HepG2 (cell line): ENCODE results near the gene ARHGAP26. TPM values are rescaled to one million over a fixed set of nuclear protein-coding genes. Genes with fewer than 3 reads are reported as not detected.

Source experiments
- ATAC-seq: fragments of 200-7000 bp; cut with Tn5 transposase; 3 replicates; pipeline ENCODE4 v1.9.1; 2020; ENCODE audit warnings: mild to moderate bottlenecking, moderate library complexity
- BruUV-seq: library from RNA; stranded (reverse); fragments of 400-500 nt; replicated peaks from 2 replicates; lab custom pipeline; 2021; lab: Mats Ljungman, UMichigan
- CTCF ChIA-PET: fragments of 300-600 bp; formaldehyde crosslinking; extraction: SDS; loops from one replicate; lab custom pipeline; 2021; ENCODE audit warnings: low total read pairs, inconsistent platforms, low intra/inter-chr PET ratio; lab: Yijun Ruan, JAX
- POLR2A ChIA-PET: fragments of 350-600 bp; sonication (Branson Sonifier 250); formaldehyde crosslinking; loops from one replicate; lab custom pipeline; 2020; ENCODE audit warnings: antibody characterized with exemption, inconsistent platforms; lab: Yijun Ruan, JAX
- DNase-seq: peaks from one replicate; pipeline ENCODE4 v3.0.0-alpha.2; 2015; ENCODE audit warnings: low spot score
- FAIRE-seq: peaks from 3 replicates; lab custom pipeline; 2011; peaks lifted over from hg19 to GRCh38; lab: Jason Lieb, UNC
- H2AFZ ChIP-seq: one replicate; pipeline ENCODE4 v1.6.1; 2011; ENCODE audit warnings: low read length, inconsistent platforms
- H3K27ac ChIP-seq: fragments of 300-600 bp; 3 replicates; pipeline ENCODE4 v1.8.0; 2011; ENCODE audit warnings: mixed run types, mild to moderate bottlenecking, mixed read lengths, low read length, inconsistent platforms; ENCODE audit not compliant: insufficient read depth; ENCODE audit errors: extremely low read length
- H3K27me3 ChIP-seq, 2 experiments: fragments of 200-600 bp in 1 of 2; 2 replicates in 1 of 2; 3 replicates in 1 of 2; pipeline versions ENCODE4 v1.6.0 to v1.8.0; 2011; ENCODE audit warnings: low read length in 2 of 2, mild to moderate bottlenecking in 2 of 2, moderate library complexity in 2 of 2, inconsistent platforms in 1 of 2; ENCODE audit not compliant: insufficient read depth in 2 of 2, control insufficient read depth in 1 of 2
- H3K36me3 ChIP-seq, 2 experiments: fragments of 200-600 bp in 1 of 2; replicated peaks in 1 of 2; 2 replicates in 1 of 2; 3 replicates in 1 of 2; pipeline versions ENCODE4 v1.5.1 to v1.8.0; 2011; ENCODE audit warnings: low read length in 2 of 2, inconsistent platforms in 1 of 2; ENCODE audit not compliant: insufficient read depth in 2 of 2, control insufficient read depth in 1 of 2
- H3K4me1 ChIP-seq: 2 replicates; pipeline ENCODE4 v1.5.1; 2012; ENCODE audit warnings: low read length, inconsistent platforms; ENCODE audit not compliant: insufficient read depth
- H3K4me2 ChIP-seq: 2 replicates; pipeline ENCODE4 v1.6.0; 2011; ENCODE audit warnings: low read depth, low read length, inconsistent platforms
- H3K4me3 ChIP-seq, 3 experiments: fragments of 200-600 bp in 1 of 3; sonication (generic), shearing (Covaris generic) in 1 of 3; replicated peaks in 1 of 3; 2 replicates each; pipeline ENCODE4 v1.5.1; 2011 to 2016; ENCODE audit warnings: low read length in 3 of 3, inconsistent platforms in 2 of 3, low read depth in 2 of 3, mild to moderate bottlenecking in 2 of 3, control low read depth in 1 of 3, mixed read lengths in 1 of 3; ENCODE audit not compliant: insufficient read depth in 1 of 3
- H3K79me2 ChIP-seq: one replicate; pipeline ENCODE4 v1.6.1; 2011; ENCODE audit warnings: low read length, inconsistent platforms; ENCODE audit not compliant: insufficient read depth
- H3K9ac ChIP-seq: 2 replicates; pipeline ENCODE4 v1.6.0; 2011; ENCODE audit warnings: mild to moderate bottlenecking, low read depth, low read length, inconsistent platforms; ENCODE audit not compliant: insufficient read depth
- H3K9me3 ChIP-seq: 2 replicates; pipeline ENCODE4 v1.5.1; 2012; ENCODE audit warnings: mild to moderate bottlenecking, low read length
- H4K20me1 ChIP-seq: 2 replicates; pipeline ENCODE4 v1.6.0; 2011; ENCODE audit warnings: inconsistent platforms, mild to moderate bottlenecking, low read length, moderate library complexity; ENCODE audit not compliant: insufficient read depth
- ATF7 ChIP-seq, 2 experiments: fragments of 450-650 bp in 1 of 2; sonication (generic) in 1 of 2; formaldehyde crosslinking in 1 of 2; IDR thresholded peaks; 2 replicates each; pipeline versions ENCODE4 v1.4.0 to v1.6.1; 2016 to 2020; ENCODE audit warnings: antibody characterized with exemption in 1 of 2, mild to moderate bottlenecking in 1 of 2, missing genetic modification reagents in 1 of 2
- EED ChIP-seq: sonication (generic); formaldehyde crosslinking; IDR thresholded peaks from 2 replicates; pipeline ENCODE4 v1.5.0; 2020; ENCODE audit warnings: mild to moderate bottlenecking, missing genetic modification reagents
- ESRRA ChIP-seq: sonication (generic); formaldehyde crosslinking; IDR thresholded peaks from 2 replicates; pipeline ENCODE4 v1.5.1; 2020; ENCODE audit warnings: mild to moderate bottlenecking, low read depth, missing genetic modification reagents
- GLI4 ChIP-seq: sonication (generic); formaldehyde crosslinking; IDR thresholded peaks from 2 replicates; pipeline ENCODE4 v1.5.1; 2020; ENCODE audit warnings: missing genetic modification reagents, mild to moderate bottlenecking, moderate library complexity, borderline replicate concordance
- HCFC1 ChIP-seq: fragments of 150-350 bp; IDR thresholded peaks from 2 replicates; pipeline ENCODE4 v1.6.1; 2014; ENCODE audit warnings: low read depth, low read length
- HDAC1 ChIP-seq: sonication (generic); formaldehyde crosslinking; IDR thresholded peaks from 2 replicates; pipeline ENCODE4 v1.5.1; 2020; ENCODE audit warnings: mild to moderate bottlenecking, missing genetic modification reagents
- NFE2L1 ChIP-seq: sonication (generic); formaldehyde crosslinking; IDR thresholded peaks from 2 replicates; pipeline ENCODE4 v1.4.0; 2020; ENCODE audit warnings: missing genetic modification reagents, mild to moderate bottlenecking, borderline replicate concordance
- NKX3-1 ChIP-seq: sonication (generic); formaldehyde crosslinking; IDR thresholded peaks from 2 replicates; pipeline ENCODE4 v1.5.0; 2020; ENCODE audit warnings: missing genetic modification reagents
- RAD21 ChIP-seq: fragments of 450-650 bp; formaldehyde crosslinking; IDR thresholded peaks from 2 replicates; pipeline ENCODE4 v1.5.0; 2020; ENCODE audit warnings: mild to moderate bottlenecking
- ZNF274 ChIP-seq: sonication (generic); formaldehyde crosslinking; IDR thresholded peaks from 2 replicates; pipeline ENCODE4 v1.5.1; 2020; ENCODE audit warnings: mild to moderate bottlenecking, missing genetic modification reagents
- ZNF496 ChIP-seq: sonication (generic); formaldehyde crosslinking; IDR thresholded peaks from 2 replicates; pipeline ENCODE4 v1.8.1; 2023; ENCODE audit warnings: mild to moderate bottlenecking, moderate library complexity, missing genetic modification reagents; ENCODE audit not compliant: insufficient replicate concordance
- ZNF83 ChIP-seq: sonication (generic); formaldehyde crosslinking; IDR thresholded peaks from 2 replicates; pipeline ENCODE4 v1.4.0; 2020; ENCODE audit warnings: missing genetic modification reagents, mild to moderate bottlenecking, borderline replicate concordance
- WGBS: methylation state at CpG from one replicate; pipeline ENCODE4 v1.1.6; 2017; ENCODE audit warnings: low lambda C conversion rate; 5-methylcytosine and 5-hydroxymethylcytosine counted together
- in situ Hi-C: cut with HindIII; loops from 2 replicates; pipeline ENCODE4 v1.10.0; 2017; ENCODE audit warnings: low pct_unique_long_range_greater_than_20kb; ENCODE audit not compliant: extremely low pct_ligation_motif_present
- intact Hi-C: fragments of 100-400 bp; cut with micrococcal nuclease; formaldehyde crosslinking; loops from one replicate; pipeline ENCODE4 v1.10.0; 2022; ENCODE audit not compliant: unreplicated experiment
- polyA plus RNA-seq, 8 experiments: library from polyadenylated mRNA; depleted of rRNA in 3 of 8; stranded (reverse) in 7 of 8; unstranded in 1 of 8; fragments of >200 nt; fragmentation: Illumina TruSeq in 4 of 8; extraction: Trizol in 4 of 8; gene quantifications; 2 replicates each; pipeline versions ENCODE4 v1.2.1 to v1.2.3, GENCODE V29; 2011 to 2016; ENCODE audit warnings: low read depth in 4 of 8, missing spikeins in 1 of 8, mixed read lengths in 1 of 8; ENCODE audit not compliant: insufficient read depth in 1 of 8
- total RNA-seq, 5 experiments: library from RNA; depleted of rRNA; stranded (reverse); fragments of >200 nt; fragmentation: Illumina TruSeq; extraction: Trizol; gene quantifications; 2 replicates each; pipeline ENCODE4 v1.2.3, GENCODE V29; 2016; ENCODE audit warnings: low read depth in 1 of 5
- TF ChIP-seq, protein P1 (sequence below): sonication (generic); formaldehyde crosslinking; IDR thresholded peaks from one replicate; pipeline ENCODE4 v1.5.1; 2020; ENCODE audit warnings: mild to moderate bottlenecking, missing genetic modification reagents; ENCODE audit errors: not compliant biosample characterization
- TF ChIP-seq, protein P2 (sequence below): sonication (generic); formaldehyde crosslinking; IDR thresholded peaks from 2 replicates; pipeline ENCODE4 v1.5.1; 2020; ENCODE audit warnings: mild to moderate bottlenecking, missing genetic modification reagents, moderate library complexity

Gene ARHGAP26
- total and polyA plus RNA-seq, 2 of the 13 experiments (the other 11 are each of a cell fraction or from before 2014, with no cell fraction given) = 9.6 to 18.2 TPM

DNA sequence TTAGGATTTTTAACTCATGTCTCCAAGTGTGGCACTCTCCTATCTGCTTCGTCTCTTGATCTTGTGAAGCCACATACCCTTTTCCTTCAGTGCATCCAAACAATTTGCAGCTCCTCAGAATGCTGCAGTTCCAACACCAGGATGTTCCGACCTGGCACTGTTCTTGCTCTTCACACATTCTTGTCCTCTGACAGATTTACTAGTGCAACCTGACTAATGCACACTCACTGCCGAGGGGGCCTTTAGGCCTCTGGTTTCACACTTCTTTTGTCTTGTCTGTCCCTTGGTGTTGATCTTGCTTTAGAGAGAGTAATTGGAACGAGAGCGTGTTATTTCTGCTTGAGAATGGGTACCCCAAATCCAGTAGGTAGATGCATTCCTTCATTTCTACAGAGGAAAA lies 15.0 kb downstream of the ARHGAP26 start:
- ATAC-seq (no peak), FAIRE-seq (no peak), DNase-seq (no peak)
- CTCF ChIA-PET = no interaction called here
- no peaks in the 10 kb centered on the region for H3K9me3 ChIP-seq
- POLR2A ChIA-PET = no interaction called here
- no peaks in the 10 kb centered on the region for H4K20me1 ChIP-seq
- intact Hi-C loops = no loop called here
- no TSS peak for BruUV-seq
- H2AFZ ChIP-seq = no peak overlapping the region
- TF ChIP-seq ATF7 (IDR thresholded peaks at IDR 0.05) (no peak), ATF7 (CRISPR knock-in tag; IDR thresholded peaks at IDR 0.05) (no peak), NFE2L1 (CRISPR knock-in tag) (no peak), HCFC1 (no peak), NKX3-1 (CRISPR knock-in tag) (no peak), ZNF496 (CRISPR knock-in tag) (no peak), ESRRA (CRISPR knock-in tag) (no peak), EED (no peak), ZNF274 (CRISPR knock-in tag) (no peak), ZNF83 (CRISPR knock-in tag) (no peak), RAD21 (CRISPR knock-in tag) (no peak), HDAC1 (CRISPR knock-in tag) (no peak), GLI4 (no peak)
- TF ChIP-seq, protein P1, sequence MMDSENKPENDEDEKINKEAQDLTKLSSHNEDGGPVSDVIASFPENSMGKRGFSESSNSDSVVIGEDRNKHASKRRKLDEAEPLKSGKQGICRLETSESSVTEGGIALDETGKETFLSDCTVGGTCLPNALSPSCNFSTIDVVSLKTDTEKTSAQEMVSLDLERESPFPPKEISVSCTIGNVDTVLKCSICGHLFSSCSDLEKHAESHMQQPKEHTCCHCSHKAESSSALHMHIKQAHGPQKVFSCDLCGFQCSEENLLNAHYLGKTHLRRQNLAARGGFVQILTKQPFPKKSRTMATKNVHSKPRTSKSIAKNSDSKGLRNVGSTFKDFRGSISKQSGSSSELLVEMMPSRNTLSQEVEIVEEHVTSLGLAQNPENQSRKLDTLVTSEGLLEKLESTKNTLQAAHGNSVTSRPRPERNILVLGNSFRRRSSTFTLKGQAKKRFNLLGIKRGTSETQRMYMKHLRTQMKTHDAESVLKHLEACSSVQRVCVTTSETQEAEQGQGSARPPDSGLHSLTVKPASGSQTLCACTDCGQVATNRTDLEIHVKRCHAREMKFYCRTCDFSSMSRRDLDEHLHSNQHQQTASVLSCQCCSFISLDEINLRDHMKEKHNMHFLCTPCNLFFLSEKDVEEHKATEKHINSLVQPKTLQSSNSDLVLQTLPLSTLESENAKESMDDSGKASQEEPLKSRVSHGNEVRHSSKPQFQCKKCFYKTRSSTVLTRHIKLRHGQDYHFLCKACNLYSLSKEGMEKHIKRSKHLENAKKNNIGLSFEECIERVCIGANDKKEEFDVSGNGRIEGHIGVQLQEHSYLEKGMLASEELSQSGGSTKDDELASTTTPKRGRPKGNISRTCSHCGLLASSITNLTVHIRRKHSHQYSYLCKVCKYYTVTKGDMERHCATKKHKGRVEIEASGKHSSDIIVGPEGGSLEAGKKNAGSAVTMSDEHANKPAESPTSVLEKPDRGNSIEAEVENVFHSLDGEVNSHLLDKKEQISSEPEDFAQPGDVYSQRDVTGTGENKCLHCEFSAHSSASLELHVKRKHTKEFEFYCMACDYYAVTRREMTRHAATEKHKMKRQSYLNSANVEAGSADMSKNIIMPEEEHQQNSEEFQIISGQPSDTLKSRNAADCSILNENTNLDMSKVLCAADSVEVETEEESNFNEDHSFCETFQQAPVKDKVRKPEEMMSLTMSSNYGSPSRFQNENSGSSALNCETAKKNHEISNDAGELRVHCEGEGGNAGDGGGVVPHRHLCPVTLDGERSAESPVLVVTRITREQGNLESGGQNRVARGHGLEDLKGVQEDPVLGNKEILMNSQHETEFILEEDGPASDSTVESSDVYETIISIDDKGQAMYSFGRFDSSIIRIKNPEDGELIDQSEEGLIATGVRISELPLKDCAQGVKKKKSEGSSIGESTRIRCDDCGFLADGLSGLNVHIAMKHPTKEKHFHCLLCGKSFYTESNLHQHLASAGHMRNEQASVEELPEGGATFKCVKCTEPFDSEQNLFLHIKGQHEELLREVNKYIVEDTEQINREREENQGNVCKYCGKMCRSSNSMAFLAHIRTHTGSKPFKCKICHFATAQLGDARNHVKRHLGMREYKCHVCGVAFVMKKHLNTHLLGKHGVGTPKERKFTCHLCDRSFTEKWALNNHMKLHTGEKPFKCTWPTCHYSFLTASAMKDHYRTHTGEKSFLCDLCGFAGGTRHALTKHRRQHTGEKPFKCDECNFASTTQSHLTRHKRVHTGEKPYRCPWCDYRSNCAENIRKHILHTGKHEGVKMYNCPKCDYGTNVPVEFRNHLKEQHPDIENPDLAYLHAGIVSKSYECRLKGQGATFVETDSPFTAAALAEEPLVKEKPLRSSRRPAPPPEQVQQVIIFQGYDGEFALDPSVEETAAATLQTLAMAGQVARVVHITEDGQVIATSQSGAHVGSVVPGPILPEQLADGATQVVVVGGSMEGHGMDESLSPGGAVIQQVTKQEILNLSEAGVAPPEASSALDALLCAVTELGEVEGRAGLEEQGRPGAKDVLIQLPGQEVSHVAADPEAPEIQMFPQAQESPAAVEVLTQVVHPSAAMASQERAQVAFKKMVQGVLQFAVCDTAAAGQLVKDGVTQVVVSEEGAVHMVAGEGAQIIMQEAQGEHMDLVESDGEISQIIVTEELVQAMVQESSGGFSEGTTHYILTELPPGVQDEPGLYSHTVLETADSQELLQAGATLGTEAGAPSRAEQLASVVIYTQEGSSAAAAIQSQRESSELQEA (CRISPR knock-in tag) = no peak
- TF ChIP-seq, protein P2, sequence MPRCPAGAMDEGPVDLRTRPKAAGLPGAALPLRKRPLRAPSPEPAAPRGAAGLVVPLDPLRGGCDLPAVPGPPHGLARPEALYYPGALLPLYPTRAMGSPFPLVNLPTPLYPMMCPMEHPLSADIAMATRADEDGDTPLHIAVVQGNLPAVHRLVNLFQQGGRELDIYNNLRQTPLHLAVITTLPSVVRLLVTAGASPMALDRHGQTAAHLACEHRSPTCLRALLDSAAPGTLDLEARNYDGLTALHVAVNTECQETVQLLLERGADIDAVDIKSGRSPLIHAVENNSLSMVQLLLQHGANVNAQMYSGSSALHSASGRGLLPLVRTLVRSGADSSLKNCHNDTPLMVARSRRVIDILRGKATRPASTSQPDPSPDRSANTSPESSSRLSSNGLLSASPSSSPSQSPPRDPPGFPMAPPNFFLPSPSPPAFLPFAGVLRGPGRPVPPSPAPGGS (CRISPR knock-in tag) = no peak
- no peak overlapping the region for H3K9ac ChIP-seq
- in situ Hi-C loops = no loop called here
- H3K4me2 ChIP-seq = no peak overlapping the region
- H3K36me3 ChIP-seq = no peaks in the 10 kb centered on the region; a peak in 1 of 5 replicates
- 95% methylated on average over 5 of the region's 5 CpGs for whole genome bisulfite sequencing
- no peak overlapping the region for H3K27ac ChIP-seq
- H3K79me2 ChIP-seq = peaks cover 29% of the 10 kb centered on the region
- H3K27me3 ChIP-seq = no peaks in the 10 kb centered on the region
- H3K4me3 ChIP-seq = no peak overlapping the region
- peaks cover 37% of the 10 kb centered on the region for H3K4me1 ChIP-seq
